GM12878 (cell line): Measurements from ENCODE around the gene ARFGAP3. TPM values are rescaled to one million over a fixed set of nuclear protein-coding genes. Genes with fewer than 3 reads are reported as not detected.

Experiments used
- CBX3 ChIP-seq: fragments of 200-600 bp; sonication (generic); IDR thresholded peaks from 2 replicates; pipeline ENCODE4 v1.6.1; 2016; ENCODE audit warnings: low read depth, borderline replicate concordance
- CUX1 ChIP-seq: IDR thresholded peaks from 2 replicates; pipeline ENCODE4 v1.6.1; 2012; ENCODE audit warnings: improper control_type of control experiment, low read depth, low read length; ENCODE audit not compliant: insufficient replicate concordance
- EGR1 ChIP-seq, 2 experiments: IDR thresholded peaks; 1 replicate in 1 of 2; 2 replicates in 1 of 2; pipeline ENCODE4 v1.6.1; 2011 to 2012; ENCODE audit warnings: low read depth in 2 of 2, low read length in 2 of 2, borderline replicate concordance in 1 of 2, mild to moderate bottlenecking in 1 of 2, moderate library complexity in 1 of 2
- HCFC1 ChIP-seq: fragments of 150-350 bp; IDR thresholded peaks from 2 replicates; pipeline ENCODE4 v1.6.1; 2014; ENCODE audit warnings: low read length
- HDGF ChIP-seq: fragments of 450-650 bp; IDR thresholded peaks from 2 replicates; pipeline ENCODE4 v1.6.1; 2016; ENCODE audit warnings: antibody characterized with exemption
- IRF4 ChIP-seq: IDR thresholded peaks from 2 replicates; pipeline ENCODE4 v1.6.1; 2011; ENCODE audit warnings: low read depth, low read length
- JUND ChIP-seq: IDR thresholded peaks from 2 replicates; pipeline ENCODE4 v1.6.1; 2012; ENCODE audit warnings: low read depth, mild to moderate bottlenecking, low read length, improper control_type of control experiment, moderate library complexity
- MLLT1 ChIP-seq: fragments of 450-650 bp; IDR thresholded peaks from 2 replicates; pipeline ENCODE4 v1.6.1; 2016; ENCODE audit warnings: mild to moderate bottlenecking
- MXI1 ChIP-seq: fragments of 150-350 bp; IDR thresholded peaks from 2 replicates; pipeline ENCODE4 v1.6.1; 2011; ENCODE audit warnings: low read depth, mild to moderate bottlenecking, inconsistent platforms, low read length, improper control_type of control experiment
- NR2C2 ChIP-seq: IDR thresholded peaks from 2 replicates; pipeline ENCODE4 v1.6.1; 2011; ENCODE audit warnings: borderline replicate concordance, low read depth; ENCODE audit not compliant: control insufficient read depth, insufficient read length
- SIX5 ChIP-seq: IDR thresholded peaks from 2 replicates; pipeline ENCODE4 v1.6.1; 2011; ENCODE audit warnings: mild to moderate bottlenecking, low read depth, low read length, moderate library complexity; ENCODE audit not compliant: severe bottlenecking
- ZBTB11 ChIP-seq: fragments of 450-650 bp; formaldehyde crosslinking; IDR thresholded peaks from 2 replicates; pipeline ENCODE4 v1.5.0; 2022; ENCODE audit warnings: mild to moderate bottlenecking, missing genetic modification characterization
- ZNF207 ChIP-seq: fragments of 450-650 bp; IDR thresholded peaks from 2 replicates; pipeline ENCODE4 v1.6.1; 2014; ENCODE audit warnings: antibody characterized with exemption, mild to moderate bottlenecking, borderline replicate concordance
- polyA plus RNA-seq, 11 experiments: library from polyadenylated mRNA; depleted of rRNA in 4 of 11; unstranded in 6 of 11; stranded (reverse) in 5 of 11; fragments of >200 nt; fragmentation: Nextera tagmentation in 4 of 11; fragmentation: Illumina TruSeq in 1 of 11; extraction: Ambion mirVana in 4 of 11; extraction: Trizol in 1 of 11; gene quantifications; 1 replicate in 1 of 11; 2 replicates in 10 of 11; pipeline versions ENCODE4 v1.2.1 to v1.2.3, GENCODE V29; 2011 to 2016; ENCODE audit warnings: inconsistent platforms in 2 of 11, missing spikeins in 2 of 11, low read depth in 1 of 11
- total RNA-seq, 4 experiments: library from RNA; depleted of rRNA in 3 of 4; stranded (reverse); fragments of >200 nt in 3 of 4; fragmentation: Illumina TruSeq in 1 of 4; extraction: Trizol in 1 of 4; gene quantifications; 2 replicates each; pipeline versions ENCODE4 v1.2.1 to v1.2.3, GENCODE V29; 2013 to 2021
- TF ChIP-seq, protein P1 (sequence below): fragments of 450-650 bp; IDR thresholded peaks from 2 replicates; pipeline ENCODE4 v1.6.1; 2016; ENCODE audit warnings: mild to moderate bottlenecking, moderate library complexity, borderline replicate concordance

ARFGAP3 gene
- total and polyA plus RNA-seq, 10 of the 15 experiments (the other 5 are each of a cell fraction or from before 2014, with no cell fraction given) = 29.7 to 50.8 (median 39.5) TPM

DNA sequence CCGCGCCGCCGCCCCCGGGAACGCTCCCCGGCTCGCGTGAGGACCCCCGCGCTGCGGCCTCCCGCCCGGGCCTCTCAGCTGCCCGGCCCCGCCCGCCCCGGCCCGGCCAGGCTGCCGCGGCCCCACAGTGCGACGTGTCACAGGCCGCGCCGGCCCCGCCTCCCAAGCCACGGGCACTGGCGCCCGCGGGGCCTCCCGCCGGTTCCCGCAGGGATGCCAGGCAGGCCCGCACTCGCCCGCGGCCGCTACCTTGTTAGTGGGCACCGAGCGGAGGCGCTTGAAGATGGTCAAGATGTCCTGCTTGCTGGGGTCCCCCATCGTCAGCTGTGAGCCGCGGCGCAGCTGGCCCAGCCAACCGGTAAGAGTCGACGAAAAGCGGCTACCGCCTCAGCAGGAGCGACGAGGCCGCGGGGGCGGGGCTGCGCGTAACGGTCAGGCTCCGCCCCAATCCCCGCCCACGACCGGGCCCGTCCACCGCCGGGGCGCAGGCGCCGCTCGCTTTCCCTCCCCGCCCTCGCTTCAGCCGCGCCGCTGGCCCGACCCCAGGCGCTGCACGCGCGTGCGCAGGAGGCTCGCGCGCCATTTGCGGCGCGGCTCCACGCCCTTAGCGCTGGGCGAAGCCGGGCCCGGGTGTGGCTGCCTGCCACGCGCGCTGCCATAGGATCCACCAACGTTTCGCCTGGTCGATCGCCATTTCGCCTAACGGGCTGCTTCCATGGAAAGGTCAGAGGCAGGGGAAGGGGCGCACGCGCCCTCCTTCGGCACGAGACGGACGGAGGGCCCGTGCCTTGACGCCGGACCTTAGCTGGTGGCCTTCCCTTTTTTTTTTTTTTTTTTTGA is at the start of gene ARFGAP3 (continued):
- TF ChIP-seq ZBTB11 (CRISPR knock-in tag) (no peak), MLLT1 (peak; percentile 90), ZNF207 (peak; percentile 81; the same call in 1 of the 2 replicates), HDGF (no peak), EGR1 (IDR thresholded peaks at IDR 0.05; ENCODE audit: borderline replicate concordance in 1 of 2, low read depth in 2 of 2, low read length in 2 of 2) (peak in 1 of 2 experiments; percentile 91; a peak in 2 of 3 replicates), CUX1 (no peak), HCFC1 (peak; percentile 43; the same call in 1 of the 2 replicates), MXI1 (peak; percentile 53), NR2C2 (no peak), JUND (no peak), IRF4 (no peak), SIX5 (no peak), CBX3 (no peak)
- TF ChIP-seq, protein P1, sequence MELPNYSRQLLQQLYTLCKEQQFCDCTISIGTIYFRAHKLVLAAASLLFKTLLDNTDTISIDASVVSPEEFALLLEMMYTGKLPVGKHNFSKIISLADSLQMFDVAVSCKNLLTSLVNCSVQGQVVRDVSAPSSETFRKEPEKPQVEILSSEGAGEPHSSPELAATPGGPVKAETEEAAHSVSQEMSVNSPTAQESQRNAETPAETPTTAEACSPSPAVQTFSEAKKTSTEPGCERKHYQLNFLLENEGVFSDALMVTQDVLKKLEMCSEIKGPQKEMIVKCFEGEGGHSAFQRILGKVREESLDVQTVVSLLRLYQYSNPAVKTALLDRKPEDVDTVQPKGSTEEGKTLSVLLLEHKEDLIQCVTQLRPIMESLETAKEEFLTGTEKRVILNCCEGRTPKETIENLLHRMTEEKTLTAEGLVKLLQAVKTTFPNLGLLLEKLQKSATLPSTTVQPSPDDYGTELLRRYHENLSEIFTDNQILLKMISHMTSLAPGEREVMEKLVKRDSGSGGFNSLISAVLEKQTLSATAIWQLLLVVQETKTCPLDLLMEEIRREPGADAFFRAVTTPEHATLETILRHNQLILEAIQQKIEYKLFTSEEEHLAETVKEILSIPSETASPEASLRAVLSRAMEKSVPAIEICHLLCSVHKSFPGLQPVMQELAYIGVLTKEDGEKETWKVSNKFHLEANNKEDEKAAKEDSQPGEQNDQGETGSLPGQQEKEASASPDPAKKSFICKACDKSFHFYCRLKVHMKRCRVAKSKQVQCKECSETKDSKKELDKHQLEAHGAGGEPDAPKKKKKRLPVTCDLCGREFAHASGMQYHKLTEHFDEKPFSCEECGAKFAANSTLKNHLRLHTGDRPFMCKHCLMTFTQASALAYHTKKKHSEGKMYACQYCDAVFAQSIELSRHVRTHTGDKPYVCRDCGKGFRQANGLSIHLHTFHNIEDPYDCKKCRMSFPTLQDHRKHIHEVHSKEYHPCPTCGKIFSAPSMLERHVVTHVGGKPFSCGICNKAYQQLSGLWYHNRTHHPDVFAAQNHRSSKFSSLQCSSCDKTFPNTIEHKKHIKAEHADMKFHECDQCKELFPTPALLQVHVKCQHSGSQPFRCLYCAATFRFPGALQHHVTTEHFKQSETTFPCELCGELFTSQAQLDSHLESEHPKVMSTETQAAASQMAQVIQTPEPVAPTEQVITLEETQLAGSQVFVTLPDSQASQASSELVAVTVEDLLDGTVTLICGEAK = no peak
